CD14-positive monocyte (primary cell): ENCODE measurements around the gene LRRC25. TPM values are rescaled to one million over a fixed set of nuclear protein-coding genes. Genes with fewer than 3 reads are reported as not detected.

Source experiments
- DNase-seq, 3 donors: peaks; one replicate each; pipeline ENCODE4 v3.0.0-alpha.2; 2011 to 2022
- H2AFZ ChIP-seq: 2 replicates; pipeline ENCODE4 v1.6.0; 2012; ENCODE audit warnings: mild to moderate bottlenecking, low read depth, low read length, inconsistent platforms; ENCODE audit not compliant: insufficient read depth, poor library complexity, severe bottlenecking
- H3K27ac ChIP-seq, 2 donors: 1 replicate in 1 of 2; 2 replicates in 1 of 2; pipeline ENCODE4 v1.5.1; 2012 to 2013; ENCODE audit warnings: low read length in 2 of 2, control low read depth in 1 of 2, inconsistent platforms in 1 of 2, low read depth in 1 of 2, mild to moderate bottlenecking in 1 of 2
- H3K27me3 ChIP-seq, 2 donors: one replicate each; pipeline versions ENCODE4 v1.6.0 to v1.6.1; 2011 to 2013; ENCODE audit warnings: low read length in 2 of 2; ENCODE audit not compliant: control insufficient read depth in 2 of 2, insufficient read depth in 2 of 2
- H3K36me3 ChIP-seq, 2 donors: replicated peaks in 1 of 2; 1 replicate in 1 of 2; 2 replicates in 1 of 2; pipeline versions ENCODE4 v1.5.1 to v1.6.1; 2012 to 2013; ENCODE audit warnings: low read length in 2 of 2, control low read depth in 1 of 2, inconsistent platforms in 1 of 2, mild to moderate bottlenecking in 1 of 2; ENCODE audit not compliant: insufficient read depth in 2 of 2, control insufficient read depth in 1 of 2
- H3K4me1 ChIP-seq, 2 donors: 1 replicate in 1 of 2; 2 replicates in 1 of 2; pipeline versions ENCODE4 v1.5.1 to v1.6.1; 2012 to 2013; ENCODE audit warnings: low read length in 2 of 2, control low read depth in 1 of 2, inconsistent platforms in 1 of 2, mild to moderate bottlenecking in 1 of 2, moderate library complexity in 1 of 2; ENCODE audit not compliant: insufficient read depth in 2 of 2, control insufficient read depth in 1 of 2
- H3K4me2 ChIP-seq: replicated peaks from 2 replicates; pipeline ENCODE3; 2012; ENCODE audit warnings: low read length, moderate library complexity, mild to moderate bottlenecking; ENCODE audit not compliant: poor library complexity, severe bottlenecking; ENCODE audit errors: extremely low read depth
- H3K4me3 ChIP-seq, 3 experiments: fragments of 200-600 bp in 1 of 3; sonication (generic) in 1 of 3; replicated peaks in 1 of 3; 1 replicate in 2 of 3; 2 replicates in 1 of 3; pipeline ENCODE4 v1.5.1; 2011 to 2013; ENCODE audit warnings: low read length in 3 of 3, mild to moderate bottlenecking in 3 of 3, control low read depth in 2 of 3, low read depth in 2 of 3, inconsistent platforms in 1 of 3, moderate library complexity in 1 of 3
- H3K79me2 ChIP-seq: 2 replicates; pipeline ENCODE4 v1.6.0; 2012; ENCODE audit warnings: mild to moderate bottlenecking, control low read depth, inconsistent platforms, low read length, moderate library complexity; ENCODE audit not compliant: insufficient read depth
- H3K9ac ChIP-seq: 2 replicates; pipeline ENCODE4 v1.6.0; 2017; ENCODE audit warnings: low read length, mild to moderate bottlenecking; ENCODE audit not compliant: insufficient read depth, poor library complexity, severe bottlenecking
- H3K9me3 ChIP-seq, 2 donors: replicated peaks in 1 of 2; 1 replicate in 1 of 2; 2 replicates in 1 of 2; pipeline versions ENCODE4 v1.5.1 to v1.6.1; 2012 to 2013; ENCODE audit warnings: low read length in 2 of 2, control low read depth in 1 of 2; ENCODE audit not compliant: control insufficient read depth in 1 of 2, insufficient read depth in 1 of 2
- H4K20me1 ChIP-seq: 2 replicates; pipeline ENCODE4 v1.6.0; 2012; ENCODE audit warnings: mild to moderate bottlenecking, low read length, control low read depth, moderate library complexity; ENCODE audit not compliant: insufficient read depth
- H3K27ac Mint-ChIP-seq, 7 donors: one replicate each; pipeline ENCODE4 v1.8.0; 2020; ENCODE audit warnings: mild to moderate bottlenecking in 7 of 7, mixed read lengths in 7 of 7, moderate library complexity in 6 of 7, inconsistent platforms in 2 of 7
- H3K27me3 Mint-ChIP-seq, 3 donors: one replicate each; pipeline ENCODE4 v1.8.0; 2021 to 2022; ENCODE audit warnings: low read depth in 3 of 3, mild to moderate bottlenecking in 3 of 3, mixed read lengths in 3 of 3, moderate library complexity in 3 of 3, inconsistent platforms in 1 of 3
- H3K36me3 Mint-ChIP-seq, 2 donors: one replicate each; pipeline ENCODE4 v1.8.0; 2020; ENCODE audit warnings: mixed read lengths in 2 of 2, inconsistent platforms in 1 of 2, mild to moderate bottlenecking in 1 of 2
- H3K4me1 Mint-ChIP-seq: one replicate; pipeline ENCODE4 v1.8.0; 2020; ENCODE audit warnings: mild to moderate bottlenecking, mixed read lengths
- H3K4me3 Mint-ChIP-seq, 2 donors: one replicate each; pipeline ENCODE4 v1.8.0; 2020; ENCODE audit warnings: mild to moderate bottlenecking in 2 of 2, mixed read lengths in 2 of 2, moderate library complexity in 1 of 2
- H3K9me3 Mint-ChIP-seq, 7 donors: one replicate each; pipeline ENCODE4 v1.8.0; 2020 to 2022; ENCODE audit warnings: mixed read lengths in 7 of 7, mild to moderate bottlenecking in 6 of 7, moderate library complexity in 6 of 7, inconsistent platforms in 2 of 7
- CTCF ChIP-seq: fragments of 200-600 bp; IDR thresholded peaks from one replicate; pipeline ENCODE4 v1.8.0; 2022; ENCODE audit warnings: antibody characterized with exemption, mild to moderate bottlenecking
- WGBS: methylation state at CpG from one replicate; pipeline ENCODE4 v1.1.5; 2013; ENCODE audit warnings: missing lambda C conversion rate; ENCODE audit not compliant: insufficient coverage; 5-methylcytosine and 5-hydroxymethylcytosine counted together
- intact Hi-C, 2 donors: fragments of 100-400 bp; cut with micrococcal nuclease; formaldehyde crosslinking; loops; one replicate each; pipeline versions ENCODE4 v1.15.0 to v1.15.1; 2023
- polyA plus RNA-seq, 3 donors: library from polyadenylated mRNA; depleted of rRNA in 1 of 3; unstranded in 2 of 3; stranded (reverse) in 1 of 3; fragments of 300-500 nt in 2 of 3; fragments of >200 nt in 1 of 3; fragmentation: Illumina TruSeq in 2 of 3; gene quantifications; 1 replicate in 2 of 3; 2 replicates in 1 of 3; pipeline ENCODE4 v1.2.3, GENCODE V29; 2012 to 2021

The LRRC25 gene
- polyA plus RNA-seq, 3 donors = 173 to 581 (median 416) TPM

GRCh38 chr19:18441804-18442788 is 44.7 kb upstream of the LRRC25 start:
- H3K27ac Mint-ChIP-seq = peak overlapping the region in 2 of 7 donors; percentile 17 to 41
- H3K27ac ChIP-seq = no peak overlapping the region
- no peaks in the 10 kb centered on the region for H3K9me3 ChIP-seq
- no peak overlapping the region for H3K4me3 ChIP-seq
- no peak for DNase-seq
- peaks cover 44% of the 10 kb centered on the region in 2 donors for H3K36me3 ChIP-seq
- H3K27me3 Mint-ChIP-seq = peaks cover 11 to 31% (median 24%) of the 10 kb centered on the region in 3 donors
- peaks cover 0 to 6% (median 0%) of the 10 kb centered on the region in 7 donors for H3K9me3 Mint-ChIP-seq
- no peaks in the 10 kb centered on the region for H3K79me2 ChIP-seq
- peaks cover 91% of the 10 kb centered on the region for H4K20me1 ChIP-seq
- H3K4me2 ChIP-seq = no peak overlapping the region
- H3K27me3 ChIP-seq = peaks cover 0 to 23% of the 10 kb centered on the region in 2 donors
- H3K9ac ChIP-seq = no peak overlapping the region
- peaks cover 21% of the 10 kb centered on the region for H3K4me1 Mint-ChIP-seq
- peaks cover 11 to 16% of the 10 kb centered on the region in 2 donors for H3K4me1 ChIP-seq
- no peak for TF ChIP-seq CTCF
- WGBS = 91% methylated on average over 2 of the region's 5 CpGs
- peaks cover 41 to 47% of the 10 kb centered on the region in 2 donors for H3K36me3 Mint-ChIP-seq
- no peak overlapping the region for H3K4me3 Mint-ChIP-seq
- no peak overlapping the region for H2AFZ ChIP-seq
- intact Hi-C loops = no loop called here

- Mint-ChIP-seq H3K36me3 (peaks cover 32 to 41% of the 10 kb centered on the region in 2 donors), H3K27ac (peak overlapping the region in 2 of 7 donors; percentile 13 to 80), H3K9me3 (peaks cover 0 to 8% (median 0%) of the 10 kb centered on the region in 7 donors), H3K4me3 (peak overlapping the region in 1 of 2 donors; percentile 50), H3K27me3 (peaks cover 14 to 40% (median 32%) of the 10 kb centered on the region in 3 donors), H3K4me1 (peaks cover 27% of the 10 kb centered on the region)
- H3K27ac ChIP-seq = no peak overlapping the region
- H3K4me3 ChIP-seq = no peak overlapping the region
- H3K79me2 ChIP-seq = no peaks in the 10 kb centered on the region
- peaks cover 88% of the 10 kb centered on the region for H4K20me1 ChIP-seq
- intact Hi-C loops = no loop called here
- DNase-seq = no peak
- peaks cover 19 to 26% of the 10 kb centered on the region in 2 donors for H3K4me1 ChIP-seq
- H3K36me3 ChIP-seq = peaks cover 35% of the 10 kb centered on the region in 2 donors
- no peak overlapping the region for H3K9ac ChIP-seq
- H3K27me3 ChIP-seq = peaks cover 0 to 32% of the 10 kb centered on the region in 2 donors
- TF ChIP-seq CTCF = no peak
- H3K4me2 ChIP-seq = no peak overlapping the region
- H3K9me3 ChIP-seq = no peaks in the 10 kb centered on the region
- H2AFZ ChIP-seq = no peak overlapping the region
- WGBS = 88% methylated on average over 12 of the region's 23 CpGs
These were observed 43.7 kb upstream of the LRRC25 start for GRCh38 chr19:18440936-18441803.
